ENCODE data around the gene GRID2. TPM values are rescaled to one million over a fixed set of nuclear protein-coding genes. Genes with fewer than 3 reads are reported as not detected.

The GRID2 gene
- polyA plus RNA-seq, 1 of the 3 experiments (the other 2 are of a cell fraction) = not detected

DNA sequence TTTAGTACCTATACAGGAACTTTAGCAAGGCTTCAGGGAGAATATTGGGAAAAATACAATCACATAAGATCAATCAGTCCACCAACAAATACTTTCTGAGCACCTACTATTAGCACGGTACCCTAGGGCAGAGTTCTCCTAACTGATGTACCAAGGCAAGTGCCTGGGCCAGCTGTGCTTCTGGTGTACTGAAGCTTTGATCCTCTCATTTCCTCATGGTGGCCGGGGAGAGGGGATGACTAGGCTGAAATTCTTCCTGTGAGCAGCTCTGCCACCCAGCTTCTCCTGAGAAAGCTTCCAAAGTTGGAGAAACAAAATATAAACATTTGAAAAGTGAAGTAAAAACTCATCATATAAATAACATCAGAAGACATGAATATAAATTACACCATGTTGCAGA lies 1475.5 kb downstream of the GRID2 start (continued):
- TF ChIP-seq RFX5 (IDR thresholded peaks at IDR 0.05; ENCODE audit: low read length) (no peak), ELF1 (IDR thresholded peaks at IDR 0.05) (no peak)

DNA sequence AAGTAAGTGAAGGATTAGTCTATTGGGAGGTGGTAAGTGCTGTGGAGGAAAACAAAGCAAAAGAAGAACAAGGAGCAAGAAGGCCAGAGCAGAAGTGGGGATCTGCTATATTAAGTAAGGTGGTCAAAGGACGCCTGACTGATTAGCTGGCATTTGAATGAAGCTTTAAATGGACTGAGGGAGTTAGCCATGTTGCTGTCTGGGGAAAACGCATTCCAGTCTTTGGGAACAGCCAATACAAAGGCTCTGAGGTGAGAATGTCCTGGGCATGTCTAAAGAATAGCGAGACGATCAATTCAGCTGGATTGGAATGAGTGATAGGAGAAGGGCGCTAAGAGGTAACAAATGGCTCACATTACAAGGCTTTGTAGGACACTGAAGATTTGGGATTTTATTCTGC lies 1476.3 kb downstream of the GRID2 start:
- Histone ChIP-seq H2AFZ (ENCODE audit: low read depth) (no peak overlapping the region), H3K9me2 (no peaks in the 10 kb centered on the region), H3K27ac (ENCODE audit: low read depth in 2 of 2, low read length in 1 of 2) (no peak overlapping the region), H3K9ac (no peak overlapping the region), H4K20me1 (ENCODE audit: insufficient read depth) (no peaks in the 10 kb centered on the region), H3K79me2 (ENCODE audit: insufficient read depth) (no peaks in the 10 kb centered on the region), H3K27me3 (ENCODE audit: insufficient read depth) (no peaks in the 10 kb centered on the region), H3F3A (replicated peaks; ENCODE audit: insufficient read depth) (no peaks in the 10 kb centered on the region), H3K9me3 (no peaks in the 10 kb centered on the region), H3K36me3 (replicated peaks in 1 of 2; ENCODE audit: control insufficient read depth in 1 of 2, insufficient read depth in 2 of 2, low read length in 1 of 2) (no peaks in the 10 kb centered on the region), H3K4me2 (no peak overlapping the region), H3K4me1 (ENCODE audit: control insufficient read depth in 1 of 2, insufficient read depth in 2 of 2, low read depth in 1 of 2, low read length in 1 of 2) (no peaks in the 10 kb centered on the region), H3K4me3 (ENCODE audit: low read depth in 2 of 2, low read length in 1 of 2) (no peak overlapping the region)
- POLR2A ChIA-PET = no interaction called here
- CTCF ChIA-PET = interaction anchor here (2.1 kb wide), 1 partner anchor 9 kb away, joined by 6 read pairs; no protein-coding TSS in a partner anchor
- TF ChIP-seq, protein P1, sequence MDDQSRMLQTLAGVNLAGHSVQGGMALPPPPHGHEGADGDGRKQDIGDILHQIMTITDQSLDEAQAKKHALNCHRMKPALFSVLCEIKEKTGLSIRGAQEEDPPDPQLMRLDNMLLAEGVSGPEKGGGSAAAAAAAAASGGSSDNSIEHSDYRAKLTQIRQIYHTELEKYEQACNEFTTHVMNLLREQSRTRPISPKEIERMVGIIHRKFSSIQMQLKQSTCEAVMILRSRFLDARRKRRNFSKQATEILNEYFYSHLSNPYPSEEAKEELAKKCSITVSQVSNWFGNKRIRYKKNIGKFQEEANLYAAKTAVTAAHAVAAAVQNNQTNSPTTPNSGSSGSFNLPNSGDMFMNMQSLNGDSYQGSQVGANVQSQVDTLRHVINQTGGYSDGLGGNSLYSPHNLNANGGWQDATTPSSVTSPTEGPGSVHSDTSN (IDR thresholded peaks at IDR 0.05) = no peak
- TF ChIP-seq, protein P2, sequence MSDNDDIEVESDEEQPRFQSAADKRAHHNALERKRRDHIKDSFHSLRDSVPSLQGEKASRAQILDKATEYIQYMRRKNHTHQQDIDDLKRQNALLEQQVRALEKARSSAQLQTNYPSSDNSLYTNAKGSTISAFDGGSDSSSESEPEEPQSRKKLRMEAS (IDR thresholded peaks at IDR 0.05; ENCODE audit: low read depth) = no peak
- TF ChIP-seq GABPA (IDR thresholded peaks at IDR 0.05; ENCODE audit: low read depth) = no peak
- no peak for TF ChIP-seq YY1 (IDR thresholded peaks at IDR 0.05; ENCODE audit: low read depth)
- TF ChIP-seq, protein P3, sequence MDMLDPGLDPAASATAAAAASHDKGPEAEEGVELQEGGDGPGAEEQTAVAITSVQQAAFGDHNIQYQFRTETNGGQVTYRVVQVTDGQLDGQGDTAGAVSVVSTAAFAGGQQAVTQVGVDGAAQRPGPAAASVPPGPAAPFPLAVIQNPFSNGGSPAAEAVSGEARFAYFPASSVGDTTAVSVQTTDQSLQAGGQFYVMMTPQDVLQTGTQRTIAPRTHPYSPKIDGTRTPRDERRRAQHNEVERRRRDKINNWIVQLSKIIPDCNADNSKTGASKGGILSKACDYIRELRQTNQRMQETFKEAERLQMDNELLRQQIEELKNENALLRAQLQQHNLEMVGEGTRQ (IDR thresholded peaks at IDR 0.05; ENCODE audit: borderline replicate concordance, low read depth, low read length) = no peak
- no peak for TF ChIP-seq RCOR1 (IDR thresholded peaks at IDR 0.05; ENCODE audit: low read length)
- TF ChIP-seq FOSL2 (IDR thresholded peaks at IDR 0.05; ENCODE audit: borderline replicate concordance, low read depth) = no peak
- no peak for TF ChIP-seq FOXM1 (IDR thresholded peaks at IDR 0.05; ENCODE audit: low read depth)
- TF ChIP-seq FOXJ3 (CRISPR knock-in tag; IDR thresholded peaks at IDR 0.05) = no peak
- TF ChIP-seq TAF1 (IDR thresholded peaks at IDR 0.05; ENCODE audit: borderline replicate concordance, low read depth, low read length) = no peak
- DNase-seq = no peak
- 69% methylated on average over 5 of the region's 5 CpGs for whole genome bisulfite sequencing (ENCODE audit: low lambda C conversion rate)

DNA sequence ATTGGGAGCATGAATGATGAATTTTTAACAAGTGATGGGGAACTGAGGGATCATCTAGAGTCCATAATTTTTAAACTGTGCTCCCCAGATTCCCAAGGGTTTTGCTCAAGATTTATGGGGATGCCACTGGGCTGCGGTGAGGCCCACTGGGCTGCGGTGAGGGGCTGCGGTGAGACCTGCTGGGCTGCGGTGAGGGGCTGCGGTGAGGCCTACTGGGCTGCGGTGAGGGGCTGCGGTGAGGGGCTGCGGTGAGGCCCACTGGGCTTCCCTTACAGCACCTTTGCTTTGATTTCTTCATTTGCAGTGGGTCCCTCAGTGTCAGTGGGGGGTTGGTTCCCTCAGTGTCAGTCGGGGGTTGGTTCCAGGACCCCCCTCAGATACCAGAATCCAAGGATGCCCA lies 1477.4 kb downstream of the GRID2 start:
- no peaks in the 10 kb centered on the region for H4K20me1 ChIP-seq (ENCODE audit: insufficient read depth)
- no peaks in the 10 kb centered on the region for H3F3A ChIP-seq (replicated peaks; ENCODE audit: insufficient read depth)
- ChIA-PET CTCF (no interaction called here), POLR2A (no interaction called here)
- no peaks in the 10 kb centered on the region for H3K4me1 ChIP-seq (ENCODE audit: control insufficient read depth in 1 of 2, insufficient read depth in 2 of 2, low read depth in 1 of 2, low read length in 1 of 2)
- no peak overlapping the region for H3K4me2 ChIP-seq
- H3K9ac ChIP-seq = no peak overlapping the region
- H3K4me3 ChIP-seq (ENCODE audit: low read depth in 2 of 2, low read length in 1 of 2) = no peak overlapping the region
- TF ChIP-seq MEF2A (IDR thresholded peaks at IDR 0.05; ENCODE audit: borderline replicate concordance, low read depth) (no peak), TEAD4 (IDR thresholded peaks at IDR 0.05; ENCODE audit: borderline replicate concordance, insufficient read depth) (no peak), GABPA (IDR thresholded peaks at IDR 0.05; ENCODE audit: low read depth) (no peak), NFIC (IDR thresholded peaks at IDR 0.05; ENCODE audit: borderline replicate concordance) (no peak), EP300 (IDR thresholded peaks at IDR 0.05; ENCODE audit: borderline replicate concordance in 1 of 2, low read depth in 1 of 2, low read length in 1 of 2) (no peak), FOSL2 (IDR thresholded peaks at IDR 0.05; ENCODE audit: borderline replicate concordance, low read depth) (no peak), MXI1 (IDR thresholded peaks at IDR 0.05; ENCODE audit: low read depth, low read length) (no peak), CHD2 (IDR thresholded peaks at IDR 0.05; ENCODE audit: low read length, partially characterized antibody) (no peak), RFX5 (IDR thresholded peaks at IDR 0.05; ENCODE audit: low read length) (no peak)
- TF ChIP-seq, protein P3 (IDR thresholded peaks at IDR 0.05; ENCODE audit: borderline replicate concordance, low read depth, low read length) = no peak
- TF ChIP-seq, protein P4, sequence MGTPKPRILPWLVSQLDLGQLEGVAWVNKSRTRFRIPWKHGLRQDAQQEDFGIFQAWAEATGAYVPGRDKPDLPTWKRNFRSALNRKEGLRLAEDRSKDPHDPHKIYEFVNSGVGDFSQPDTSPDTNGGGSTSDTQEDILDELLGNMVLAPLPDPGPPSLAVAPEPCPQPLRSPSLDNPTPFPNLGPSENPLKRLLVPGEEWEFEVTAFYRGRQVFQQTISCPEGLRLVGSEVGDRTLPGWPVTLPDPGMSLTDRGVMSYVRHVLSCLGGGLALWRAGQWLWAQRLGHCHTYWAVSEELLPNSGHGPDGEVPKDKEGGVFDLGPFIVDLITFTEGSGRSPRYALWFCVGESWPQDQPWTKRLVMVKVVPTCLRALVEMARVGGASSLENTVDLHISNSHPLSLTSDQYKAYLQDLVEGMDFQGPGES (IDR thresholded peaks at IDR 0.05; ENCODE audit: low read depth, low read length) = no peak
- H3K27ac ChIP-seq (ENCODE audit: low read depth in 2 of 2, low read length in 1 of 2) = no peak overlapping the region
- no peaks in the 10 kb centered on the region for H3K36me3 ChIP-seq (replicated peaks in 1 of 2; ENCODE audit: control insufficient read depth in 1 of 2, insufficient read depth in 2 of 2, low read length in 1 of 2)
- WGBS (ENCODE audit: low lambda C conversion rate) = 43% methylated on average over 3 of the region's 9 CpGs
- no peaks in the 10 kb centered on the region for H3K27me3 ChIP-seq (ENCODE audit: insufficient read depth)
- H3K9me3 ChIP-seq = no peaks in the 10 kb centered on the region
- H3K79me2 ChIP-seq (ENCODE audit: insufficient read depth) = no peaks in the 10 kb centered on the region
- no peak for DNase-seq
- H2AFZ ChIP-seq (ENCODE audit: low read depth) = no peak overlapping the region
- H3K9me2 ChIP-seq = no peaks in the 10 kb centered on the region

Measured in SK-N-SH (cell line).